K562 (cell line): ENCODE measurements around the gene CABP2. TPM values are rescaled to one million over a fixed set of nuclear protein-coding genes. Genes with fewer than 3 reads are reported as not detected.

Experiments used
- ARID4B ChIP-seq: sonication (generic); formaldehyde crosslinking; IDR thresholded peaks from 2 replicates; pipeline ENCODE4 v1.8.0; 2022; ENCODE audit warnings: mild to moderate bottlenecking, missing genetic modification reagents
- FIP1L1 ChIP-seq: fragments of 200-400 bp; formaldehyde crosslinking; IDR thresholded peaks from 2 replicates; pipeline ENCODE4 v1.6.1; 2018; ENCODE audit warnings: mild to moderate bottlenecking, low read depth, low read length; ENCODE audit not compliant: poor library complexity, severe bottlenecking
- HDAC2 ChIP-seq: fragments of 450-650 bp; IDR thresholded peaks from 2 replicates; pipeline ENCODE4 v1.6.1; 2016; ENCODE audit warnings: mild to moderate bottlenecking
- KDM5B ChIP-seq: fragments of 200-600 bp; sonication (generic); IDR thresholded peaks from 2 replicates; pipeline ENCODE4 v1.6.1; 2012; ENCODE audit warnings: low read depth, mild to moderate bottlenecking, moderate library complexity, low read length, control low read depth, inconsistent platforms; ENCODE audit not compliant: insufficient replicate concordance
- PYGO2 ChIP-seq: fragments of 450-650 bp; IDR thresholded peaks from 2 replicates; pipeline ENCODE4 v1.6.1; 2016; ENCODE audit warnings: mild to moderate bottlenecking, missing genetic modification characterization, moderate library complexity, missing compliant biosample characterization
- RBFOX2 ChIP-seq: fragments of 200-400 bp; formaldehyde crosslinking; IDR thresholded peaks from 2 replicates; pipeline ENCODE4 v1.6.1; 2017; ENCODE audit warnings: low read depth, mild to moderate bottlenecking, low read length, moderate library complexity
- ZBTB40 ChIP-seq, 2 experiments: fragments of 450-650 bp in 1 of 2; sonication (generic) in 1 of 2; formaldehyde crosslinking in 1 of 2; IDR thresholded peaks; 2 replicates each; pipeline versions ENCODE4 v1.7.1 to v1.9.0; 2016 to 2022; ENCODE audit warnings: inconsistent platforms in 1 of 2, mild to moderate bottlenecking in 1 of 2, missing genetic modification reagents in 1 of 2
- polyA plus RNA-seq, 8 experiments: library from polyadenylated mRNA; depleted of rRNA in 4 of 8; stranded (reverse) in 5 of 8; unstranded in 3 of 8; fragments of >200 nt; fragmentation: Nextera tagmentation in 2 of 8; fragmentation: Illumina TruSeq in 1 of 8; extraction: Ambion mirVana in 2 of 8; extraction: Trizol in 1 of 8; gene quantifications; 2 replicates each; pipeline versions ENCODE4 v1.2.1 to v1.2.3, GENCODE V29; 2011 to 2014; ENCODE audit warnings: inconsistent platforms in 1 of 8, missing spikeins in 1 of 8
- total RNA-seq, 7 experiments: library from RNA; depleted of rRNA in 6 of 7; stranded (reverse); fragments of >200 nt in 6 of 7; fragmentation: Illumina TruSeq in 2 of 7; extraction: Trizol in 2 of 7; gene quantifications; 2 replicates each; pipeline versions ENCODE4 v1.2.1 to v1.2.3, GENCODE V29; 2011 to 2021; ENCODE audit warnings: low replicate concordance in 1 of 7
- TF ChIP-seq, protein P1 (sequence below): fragments of 450-650 bp; IDR thresholded peaks from 2 replicates; pipeline ENCODE4 v1.6.1; 2016; ENCODE audit warnings: borderline replicate concordance

Gene CABP2
- total and polyA plus RNA-seq, 9 of the 15 experiments (the other 6 are each of a cell fraction or from before 2014, with no cell fraction given), result not detected

DNA sequence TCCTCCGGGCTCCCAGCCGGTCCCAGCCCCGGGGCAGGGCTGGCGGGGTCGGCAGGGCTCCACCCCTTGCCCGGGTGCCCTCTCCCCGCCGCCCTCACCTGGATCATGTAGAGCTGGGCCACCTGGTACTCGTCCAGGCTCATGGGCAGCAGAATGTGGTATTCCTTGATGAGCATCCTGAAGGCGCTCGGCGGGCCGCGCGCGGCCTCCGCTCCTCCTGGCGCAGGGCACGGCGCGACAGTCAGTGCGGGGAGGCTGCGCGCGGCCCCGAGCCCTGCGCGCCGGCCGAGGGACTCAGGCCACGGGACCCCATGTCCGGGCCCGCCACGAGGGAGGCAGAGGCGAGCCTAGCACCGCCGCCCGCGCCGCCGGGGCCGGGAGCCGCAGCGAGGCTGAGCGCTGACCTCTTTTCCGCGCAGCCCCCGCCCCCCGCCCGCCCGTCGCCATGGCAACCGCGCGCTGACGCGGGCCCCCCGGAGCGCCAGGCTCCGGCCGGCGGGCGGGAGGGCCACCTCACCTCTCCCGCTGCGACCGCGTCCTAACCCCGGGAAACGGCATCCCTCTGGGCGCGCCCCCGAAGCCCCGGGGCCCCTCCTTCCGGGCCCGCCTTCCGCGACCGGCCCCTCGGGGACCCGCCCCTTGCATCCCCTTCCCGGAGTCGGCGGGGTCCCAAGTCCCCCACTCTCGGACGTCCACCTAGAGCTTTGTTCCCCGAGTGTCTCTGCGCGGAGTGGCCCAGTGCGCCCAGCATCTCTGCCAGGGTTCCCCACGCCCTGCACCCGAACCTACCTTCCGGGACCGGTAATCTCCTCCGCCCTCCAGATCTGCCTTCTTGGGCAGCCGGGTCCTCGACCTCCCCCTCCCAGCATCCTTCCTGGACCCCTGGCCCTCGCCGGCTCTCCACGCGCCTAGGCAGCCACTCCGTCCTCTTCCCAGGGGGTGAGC is 19.0 kb downstream of the CABP2 start (continued):
- 0 out of 2 replicates have a peak, but pooled peaks have one; percentile 24 for TF ChIP-seq ZBTB40 (IDR thresholded peaks at IDR 0.05)
- no peak for TF ChIP-seq ZBTB40 (CRISPR knock-in tag; IDR thresholded peaks at IDR 0.05)
- TF ChIP-seq KDM5B, result peak; percentile 61
- TF ChIP-seq, protein P1, sequence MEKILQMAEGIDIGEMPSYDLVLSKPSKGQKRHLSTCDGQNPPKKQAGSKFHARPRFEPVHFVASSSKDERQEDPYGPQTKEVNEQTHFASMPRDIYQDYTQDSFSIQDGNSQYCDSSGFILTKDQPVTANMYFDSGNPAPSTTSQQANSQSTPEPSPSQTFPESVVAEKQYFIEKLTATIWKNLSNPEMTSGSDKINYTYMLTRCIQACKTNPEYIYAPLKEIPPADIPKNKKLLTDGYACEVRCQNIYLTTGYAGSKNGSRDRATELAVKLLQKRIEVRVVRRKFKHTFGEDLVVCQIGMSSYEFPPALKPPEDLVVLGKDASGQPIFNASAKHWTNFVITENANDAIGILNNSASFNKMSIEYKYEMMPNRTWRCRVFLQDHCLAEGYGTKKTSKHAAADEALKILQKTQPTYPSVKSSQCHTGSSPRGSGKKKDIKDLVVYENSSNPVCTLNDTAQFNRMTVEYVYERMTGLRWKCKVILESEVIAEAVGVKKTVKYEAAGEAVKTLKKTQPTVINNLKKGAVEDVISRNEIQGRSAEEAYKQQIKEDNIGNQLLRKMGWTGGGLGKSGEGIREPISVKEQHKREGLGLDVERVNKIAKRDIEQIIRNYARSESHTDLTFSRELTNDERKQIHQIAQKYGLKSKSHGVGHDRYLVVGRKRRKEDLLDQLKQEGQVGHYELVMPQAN, result peak; percentile 56; the same call in 1 of the 2 replicates
- TF ChIP-seq HDAC2, result 0 out of 2 replicates have a peak, but pooled peaks have one; percentile 35
- TF ChIP-seq FIP1L1, result peak; percentile 7
- TF ChIP-seq ARID4B, result peak; percentile 60; the same call in 1 of the 2 replicates
- no peak for TF ChIP-seq PYGO2 (tag)
- peak; percentile 64; the same call in 1 of the 2 replicates for TF ChIP-seq RBFOX2
